RWPE2 (cell line): ENCODE data around the gene DDI2.

Experiments used
- ATAC-seq: fragments of 200-7000 bp; cut with Tn5 transposase; 3 replicates; pipeline ENCODE4 v1.9.1; 2021; ENCODE audit warnings: low read depth
- DNase-seq: peaks from one replicate; pipeline ENCODE4 v3.0.0-alpha.2; 2020; ENCODE audit warnings: low spot score
- H3K27ac ChIP-seq: fragments of 450-650 bp; 2 replicates; pipeline ENCODE4 v1.5.1; 2017; ENCODE audit warnings: mild to moderate bottlenecking; ENCODE audit not compliant: poor library complexity, severe bottlenecking
- H3K27me3 ChIP-seq: fragments of 250-450 bp; sonication (Bioruptor Pico); 2 replicates; pipeline ENCODE4 v1.5.1; 2021; ENCODE audit warnings: mild to moderate bottlenecking, moderate library complexity; ENCODE audit not compliant: insufficient read depth, poor library complexity, severe bottlenecking
- H3K36me3 ChIP-seq: fragments of 250-450 bp; sonication (Bioruptor Pico); 2 replicates; pipeline ENCODE4 v1.5.1; 2020; ENCODE audit warnings: low read depth, mild to moderate bottlenecking, moderate library complexity
- H3K4me1 ChIP-seq: fragments of 250-450 bp; sonication (Bioruptor Pico); 2 replicates; pipeline ENCODE4 v1.5.1; 2021; ENCODE audit warnings: mild to moderate bottlenecking, moderate library complexity; ENCODE audit not compliant: insufficient read depth, poor library complexity, severe bottlenecking
- H3K4me3 ChIP-seq: fragments of 250-450 bp; sonication (Bioruptor Pico); 2 replicates; pipeline ENCODE4 v1.5.1; 2021; ENCODE audit warnings: mild to moderate bottlenecking, moderate library complexity; ENCODE audit not compliant: severe bottlenecking
- H3K9me3 ChIP-seq: fragments of 250-450 bp; sonication (Bioruptor Pico); 2 replicates; pipeline ENCODE4 v1.5.1; 2021; ENCODE audit warnings: mild to moderate bottlenecking, moderate library complexity; ENCODE audit not compliant: severe bottlenecking
- TF ChIP-seq, protein P1 (sequence below): fragments of 450-650 bp; IDR thresholded peaks from one replicate; pipeline ENCODE4 v1.5.1; 2017; ENCODE audit warnings: mild to moderate bottlenecking, moderate library complexity; ENCODE audit not compliant: poor library complexity, severe bottlenecking

Gene DDI2

GRCh38 chr1:15633756-15634420 is 16.6 kb downstream of the DDI2 start:
- H3K36me3 ChIP-seq, result peaks cover 89% of the 10 kb centered on the region
- no peak for ATAC-seq

DNA sequence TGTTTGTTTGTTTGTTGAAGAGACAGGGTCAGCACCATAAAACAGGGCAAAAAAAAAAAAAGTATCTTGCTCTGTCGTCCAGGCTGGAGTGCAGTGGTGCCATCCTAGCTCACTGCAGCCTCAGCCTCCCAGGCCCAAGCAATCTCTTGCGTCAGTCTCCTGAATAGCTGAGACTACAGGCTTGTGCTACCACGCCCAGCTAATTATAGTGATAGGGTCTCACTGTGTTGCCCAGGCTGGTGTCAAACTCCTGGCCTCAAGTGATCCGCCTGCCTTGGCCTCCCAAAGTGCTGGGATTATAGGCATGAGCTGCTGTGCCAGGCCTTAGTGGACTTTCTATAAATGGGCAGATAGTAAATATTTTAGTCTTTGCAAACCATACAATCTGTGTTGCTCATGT is 19.2 kb downstream of the DDI2 start:
- no peaks in the 10 kb centered on the region for H3K27me3 ChIP-seq
- no peak overlapping the region for H3K4me3 ChIP-seq
- DNase-seq (no peak), ATAC-seq (no peak)
- TF ChIP-seq, protein P1, sequence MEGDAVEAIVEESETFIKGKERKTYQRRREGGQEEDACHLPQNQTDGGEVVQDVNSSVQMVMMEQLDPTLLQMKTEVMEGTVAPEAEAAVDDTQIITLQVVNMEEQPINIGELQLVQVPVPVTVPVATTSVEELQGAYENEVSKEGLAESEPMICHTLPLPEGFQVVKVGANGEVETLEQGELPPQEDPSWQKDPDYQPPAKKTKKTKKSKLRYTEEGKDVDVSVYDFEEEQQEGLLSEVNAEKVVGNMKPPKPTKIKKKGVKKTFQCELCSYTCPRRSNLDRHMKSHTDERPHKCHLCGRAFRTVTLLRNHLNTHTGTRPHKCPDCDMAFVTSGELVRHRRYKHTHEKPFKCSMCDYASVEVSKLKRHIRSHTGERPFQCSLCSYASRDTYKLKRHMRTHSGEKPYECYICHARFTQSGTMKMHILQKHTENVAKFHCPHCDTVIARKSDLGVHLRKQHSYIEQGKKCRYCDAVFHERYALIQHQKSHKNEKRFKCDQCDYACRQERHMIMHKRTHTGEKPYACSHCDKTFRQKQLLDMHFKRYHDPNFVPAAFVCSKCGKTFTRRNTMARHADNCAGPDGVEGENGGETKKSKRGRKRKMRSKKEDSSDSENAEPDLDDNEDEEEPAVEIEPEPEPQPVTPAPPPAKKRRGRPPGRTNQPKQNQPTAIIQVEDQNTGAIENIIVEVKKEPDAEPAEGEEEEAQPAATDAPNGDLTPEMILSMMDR, result no peak
- peaks cover 93% of the 10 kb centered on the region for H3K36me3 ChIP-seq
- no peaks in the 10 kb centered on the region for H3K4me1 ChIP-seq
- H3K27ac ChIP-seq, result no peak overlapping the region
- H3K9me3 ChIP-seq, result no peaks in the 10 kb centered on the region

More at GRCh38 chr1:15633756-15634420, 16.6 kb downstream of the DDI2 start:
- Histone ChIP-seq H3K27ac (no peak overlapping the region), H3K27me3 (no peaks in the 10 kb centered on the region), H3K9me3 (no peaks in the 10 kb centered on the region), H3K4me3 (no peak overlapping the region), H3K4me1 (no peaks in the 10 kb centered on the region)
- DNase-seq, result no peak
- TF ChIP-seq, protein P1, result no peak

GRCh38 chr1:15637826-15638225 is 20.6 kb downstream of the DDI2 start:
- ATAC-seq (no peak), DNase-seq (no peak)
- Histone ChIP-seq H3K27ac (no peak overlapping the region), H3K4me1 (no peaks in the 10 kb centered on the region), H3K9me3 (no peaks in the 10 kb centered on the region), H3K4me3 (no peak overlapping the region), H3K27me3 (no peaks in the 10 kb centered on the region), H3K36me3 (peaks cover 84% of the 10 kb centered on the region)
- TF ChIP-seq, protein P1, result no peak

DNA sequence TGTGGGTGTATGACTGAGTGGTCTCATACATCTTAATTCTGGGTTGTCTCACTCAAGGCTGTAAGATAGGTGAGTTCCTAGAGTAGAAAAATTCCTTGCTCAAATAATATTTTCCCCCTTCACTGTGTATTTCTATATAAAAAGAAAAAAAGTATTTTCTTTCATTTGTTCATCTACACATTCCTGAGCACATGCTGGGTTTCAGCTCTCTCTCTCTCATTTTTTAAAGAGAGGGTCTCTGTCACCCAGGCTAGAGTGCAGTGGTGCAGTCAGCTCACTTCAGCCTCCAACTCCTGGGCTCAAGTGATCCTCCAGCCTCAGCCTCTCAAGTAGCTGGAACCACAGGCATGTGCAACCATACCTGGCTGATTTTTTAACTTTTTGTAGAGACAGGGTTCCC is 22.0 kb downstream of the DDI2 start:
- DNase-seq (no peak), ATAC-seq (no peak)
- H3K27me3 ChIP-seq, result no peaks in the 10 kb centered on the region
- peaks cover 85% of the 10 kb centered on the region for H3K36me3 ChIP-seq
- H3K9me3 ChIP-seq, result no peaks in the 10 kb centered on the region
- no peak overlapping the region for H3K27ac ChIP-seq
- no peaks in the 10 kb centered on the region for H3K4me1 ChIP-seq
- H3K4me3 ChIP-seq, result no peak overlapping the region
- TF ChIP-seq, protein P1, result no peak

DNA sequence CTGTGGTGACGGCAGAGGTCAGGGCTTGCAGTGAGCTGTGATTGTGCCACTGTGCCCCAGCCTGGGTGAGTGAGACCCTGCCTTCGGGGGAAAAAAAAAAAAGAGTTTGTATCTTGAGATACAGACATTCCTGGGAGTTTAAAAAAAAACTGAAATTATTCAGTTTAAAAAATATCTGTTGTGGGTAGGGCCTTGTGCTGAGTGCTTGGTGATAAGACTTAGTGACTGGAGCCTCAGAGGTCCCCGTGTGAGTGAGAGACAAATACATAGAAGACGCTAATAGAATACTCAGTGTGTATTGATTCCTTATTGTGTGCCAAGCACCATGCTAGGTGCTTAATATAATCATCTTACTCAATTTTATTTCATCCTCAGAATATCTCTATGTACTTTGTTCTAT is 22.7 kb downstream of the DDI2 start:
- Histone ChIP-seq H3K4me3 (no peak overlapping the region), H3K27ac (no peak overlapping the region), H3K36me3 (peaks cover 83% of the 10 kb centered on the region), H3K27me3 (no peaks in the 10 kb centered on the region), H3K4me1 (no peaks in the 10 kb centered on the region), H3K9me3 (no peaks in the 10 kb centered on the region)
- DNase-seq (no peak), ATAC-seq (no peak)
- TF ChIP-seq, protein P1, result no peak
